ENCODE results near the gene FLVCR2.

Gene FLVCR2

DNA sequence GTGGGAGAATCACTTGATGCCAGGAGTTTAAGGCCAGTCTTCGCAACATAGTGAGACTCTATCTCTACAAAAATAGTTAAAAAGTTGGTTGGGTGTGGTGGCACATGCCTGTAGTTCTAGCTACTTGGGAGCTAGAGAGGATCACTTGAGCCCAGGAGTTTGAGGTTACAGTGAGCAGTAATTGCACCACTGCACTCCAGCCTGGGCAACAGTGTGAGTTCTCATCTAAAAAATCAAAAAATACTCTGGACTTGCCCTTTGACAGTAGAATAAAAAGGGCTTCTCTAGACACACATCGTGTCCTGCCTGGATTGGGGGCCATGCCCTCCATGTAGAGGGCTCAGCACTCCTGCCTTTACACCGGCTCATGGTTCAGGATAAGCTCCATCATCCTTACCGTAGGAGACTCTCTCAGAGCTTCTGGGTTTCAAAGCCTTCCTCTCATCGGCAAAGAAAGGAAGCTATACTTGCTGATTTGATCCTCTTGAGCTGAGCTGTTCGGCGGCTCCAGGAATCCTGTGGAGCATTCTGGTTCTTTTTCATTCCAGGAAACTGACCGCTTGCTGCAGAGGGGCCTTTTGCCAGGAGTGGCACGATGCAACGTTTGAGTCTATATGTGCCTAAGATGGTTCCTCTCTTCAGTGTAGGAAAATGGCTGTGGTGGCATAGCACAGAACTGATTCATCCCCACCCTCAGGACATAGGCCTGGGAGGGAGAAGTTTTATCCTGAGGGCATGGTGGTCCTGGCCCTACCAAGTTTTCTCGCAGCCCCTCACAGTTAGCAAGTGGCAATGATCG, 29.6 kb downstream of the FLVCR2 start:
- TF ChIP-seq, protein P1, sequence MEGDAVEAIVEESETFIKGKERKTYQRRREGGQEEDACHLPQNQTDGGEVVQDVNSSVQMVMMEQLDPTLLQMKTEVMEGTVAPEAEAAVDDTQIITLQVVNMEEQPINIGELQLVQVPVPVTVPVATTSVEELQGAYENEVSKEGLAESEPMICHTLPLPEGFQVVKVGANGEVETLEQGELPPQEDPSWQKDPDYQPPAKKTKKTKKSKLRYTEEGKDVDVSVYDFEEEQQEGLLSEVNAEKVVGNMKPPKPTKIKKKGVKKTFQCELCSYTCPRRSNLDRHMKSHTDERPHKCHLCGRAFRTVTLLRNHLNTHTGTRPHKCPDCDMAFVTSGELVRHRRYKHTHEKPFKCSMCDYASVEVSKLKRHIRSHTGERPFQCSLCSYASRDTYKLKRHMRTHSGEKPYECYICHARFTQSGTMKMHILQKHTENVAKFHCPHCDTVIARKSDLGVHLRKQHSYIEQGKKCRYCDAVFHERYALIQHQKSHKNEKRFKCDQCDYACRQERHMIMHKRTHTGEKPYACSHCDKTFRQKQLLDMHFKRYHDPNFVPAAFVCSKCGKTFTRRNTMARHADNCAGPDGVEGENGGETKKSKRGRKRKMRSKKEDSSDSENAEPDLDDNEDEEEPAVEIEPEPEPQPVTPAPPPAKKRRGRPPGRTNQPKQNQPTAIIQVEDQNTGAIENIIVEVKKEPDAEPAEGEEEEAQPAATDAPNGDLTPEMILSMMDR (IDR thresholded peaks at IDR 0.05; ENCODE audit: poor library complexity, severe bottlenecking), result no peak
- Histone ChIP-seq H3K4me3 (ENCODE audit: severe bottlenecking) (no peak overlapping the region), H3K36me3 (ENCODE audit: low read depth) (no peaks in the 10 kb centered on the region), H3K27ac (ENCODE audit: poor library complexity, severe bottlenecking) (no peak overlapping the region), H3K4me1 (ENCODE audit: insufficient read depth, poor library complexity, severe bottlenecking) (no peaks in the 10 kb centered on the region), H3K9me3 (ENCODE audit: severe bottlenecking) (no peaks in the 10 kb centered on the region), H3K27me3 (ENCODE audit: insufficient read depth, poor library complexity, severe bottlenecking) (no peaks in the 10 kb centered on the region)
- no peak for DNase-seq (ENCODE audit: low spot score)
- no peak for ATAC-seq (ENCODE audit: low read depth)

DNA sequence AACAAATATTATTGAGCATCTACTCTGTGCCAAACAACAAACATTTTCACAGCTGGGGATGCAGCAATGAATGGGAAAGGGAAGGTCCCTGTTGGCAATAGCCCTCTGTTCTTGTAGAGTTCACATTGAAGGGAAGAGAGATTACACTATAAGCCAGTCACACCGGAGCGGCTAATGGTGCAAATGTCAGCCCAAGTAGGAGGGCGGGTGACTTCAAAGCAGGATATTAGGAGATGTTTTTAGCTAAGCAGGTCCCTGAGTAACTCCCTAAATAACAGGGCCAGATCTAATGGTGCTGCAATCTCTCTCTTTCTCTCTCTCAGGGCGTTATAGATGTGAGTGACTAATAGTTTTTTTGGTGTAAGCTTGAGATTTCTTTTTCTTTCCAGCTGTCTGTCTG, 30.7 kb downstream of the FLVCR2 start:
- H3K4me3 ChIP-seq (ENCODE audit: severe bottlenecking), result no peak overlapping the region
- H3K36me3 ChIP-seq (ENCODE audit: low read depth), result no peaks in the 10 kb centered on the region
- no peak for ATAC-seq (ENCODE audit: low read depth)
- H3K9me3 ChIP-seq (ENCODE audit: severe bottlenecking), result no peaks in the 10 kb centered on the region
- TF ChIP-seq, protein P1 (IDR thresholded peaks at IDR 0.05; ENCODE audit: poor library complexity, severe bottlenecking), result no peak
- DNase-seq (ENCODE audit: low spot score), result no peak
- H3K27ac ChIP-seq (ENCODE audit: poor library complexity, severe bottlenecking), result no peak overlapping the region
- H3K4me1 ChIP-seq (ENCODE audit: insufficient read depth, poor library complexity, severe bottlenecking), result no peaks in the 10 kb centered on the region
- H3K27me3 ChIP-seq (ENCODE audit: insufficient read depth, poor library complexity, severe bottlenecking), result no peaks in the 10 kb centered on the region

DNA sequence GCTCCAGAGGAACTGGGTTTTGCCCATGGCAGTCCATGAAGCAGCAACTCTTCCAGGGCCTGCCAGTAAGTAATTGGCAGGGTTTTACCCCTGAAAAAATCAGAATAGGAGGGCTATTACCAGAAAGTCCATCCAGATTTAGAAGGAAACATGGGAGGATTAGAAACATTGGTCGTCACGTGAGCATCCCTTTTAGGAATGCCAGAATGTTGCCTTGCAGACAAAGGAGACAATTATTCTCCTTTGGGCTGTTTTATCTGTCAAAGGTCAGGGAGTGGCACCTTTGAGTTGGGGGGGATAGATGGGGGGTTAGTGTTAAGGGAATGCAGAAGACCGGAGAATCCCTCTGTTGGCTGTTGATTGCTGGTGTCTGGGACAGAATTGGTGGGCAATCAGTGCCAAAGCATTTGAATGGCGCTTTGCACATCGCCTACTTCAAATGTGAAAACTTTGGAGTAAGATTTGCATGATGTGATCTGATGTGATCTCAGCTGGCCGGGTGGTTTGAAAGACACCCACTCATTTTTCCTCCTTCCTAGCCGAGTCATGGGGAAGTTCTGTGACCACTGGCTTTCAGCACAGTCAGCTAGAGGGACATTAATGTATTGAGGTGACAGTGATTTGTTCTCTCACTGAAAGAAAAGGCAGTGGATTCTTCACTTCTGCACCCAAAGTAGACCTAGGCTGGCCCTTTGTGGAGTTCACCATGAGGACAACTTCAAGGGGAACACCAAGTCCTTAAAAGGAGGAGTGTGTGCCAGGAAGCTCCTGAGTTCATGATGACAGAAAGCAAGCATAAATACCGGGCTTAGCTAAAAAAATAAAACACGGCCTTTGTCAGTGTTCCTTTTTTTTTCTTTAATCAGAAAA, 31.4 kb downstream of the FLVCR2 start:
- Histone ChIP-seq H3K27me3 (ENCODE audit: insufficient read depth, poor library complexity, severe bottlenecking) (no peaks in the 10 kb centered on the region), H3K27ac (ENCODE audit: poor library complexity, severe bottlenecking) (no peak overlapping the region)
- DNase-seq (ENCODE audit: low spot score), result no peak

DNA sequence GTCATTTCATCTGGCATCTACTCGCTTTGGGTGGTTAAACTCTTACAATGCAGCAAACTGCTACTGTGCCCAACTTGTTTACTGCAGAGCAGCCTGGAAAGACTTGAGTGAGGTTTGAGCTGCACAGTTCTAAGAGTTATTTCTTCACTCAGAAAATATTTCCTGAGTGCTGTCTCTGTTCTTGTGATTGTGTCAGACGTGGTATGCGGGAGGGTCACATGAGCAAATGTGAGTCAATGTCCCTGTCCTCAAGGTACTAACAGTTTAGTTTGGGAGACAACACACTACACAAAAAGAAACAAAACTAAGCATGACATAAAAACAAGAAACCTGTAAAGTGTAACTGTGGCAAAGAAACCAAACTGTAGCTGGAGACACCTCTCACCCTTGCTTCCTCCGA, 32.4 kb downstream of the FLVCR2 start:
- H3K9me3 ChIP-seq (ENCODE audit: severe bottlenecking), result no peaks in the 10 kb centered on the region
- H3K4me3 ChIP-seq (ENCODE audit: severe bottlenecking), result no peak overlapping the region
- TF ChIP-seq, protein P1 (IDR thresholded peaks at IDR 0.05; ENCODE audit: poor library complexity, severe bottlenecking), result no peak
- no peak overlapping the region for H3K27ac ChIP-seq (ENCODE audit: poor library complexity, severe bottlenecking)
- no peaks in the 10 kb centered on the region for H3K4me1 ChIP-seq (ENCODE audit: insufficient read depth, poor library complexity, severe bottlenecking)
- no peak for ATAC-seq (ENCODE audit: low read depth)
- H3K27me3 ChIP-seq (ENCODE audit: insufficient read depth, poor library complexity, severe bottlenecking), result no peaks in the 10 kb centered on the region
- no peak for DNase-seq (ENCODE audit: low spot score)
- H3K36me3 ChIP-seq (ENCODE audit: low read depth), result no peaks in the 10 kb centered on the region

More for the DNA sequence above, 31.4 kb downstream of the FLVCR2 start:
- Histone ChIP-seq H3K36me3 (ENCODE audit: low read depth) (no peaks in the 10 kb centered on the region), H3K9me3 (ENCODE audit: severe bottlenecking) (no peaks in the 10 kb centered on the region), H3K4me1 (ENCODE audit: insufficient read depth, poor library complexity, severe bottlenecking) (no peaks in the 10 kb centered on the region), H3K4me3 (ENCODE audit: severe bottlenecking) (no peak overlapping the region)
- no peak for ATAC-seq (ENCODE audit: low read depth)
- TF ChIP-seq, protein P1 (IDR thresholded peaks at IDR 0.05; ENCODE audit: poor library complexity, severe bottlenecking), result no peak

Data from RWPE2 (cell line).